PC-9 (cell line): ENCODE data around the gene CAMKMT. TPM values are rescaled to one million over a fixed set of nuclear protein-coding genes. Genes with fewer than 3 reads are reported as not detected.

ENCODE experiments used
- BruUV-seq: library from RNA; stranded (reverse); fragments of 400-500 nt; replicated peaks from 2 replicates; lab custom pipeline; 2021; lab: Mats Ljungman, UMichigan
- CTCF ChIA-PET: fragments of 300-600 bp; sonication (Branson Sonifier 250); formaldehyde crosslinking; loops from one replicate; lab custom pipeline; 2022; ENCODE audit warnings: antibody characterized with exemption; lab: Charles Lee
- POLR2A ChIA-PET: fragments of 300-600 bp; sonication (Branson Sonifier 250); formaldehyde crosslinking; loops from one replicate; lab custom pipeline; 2022; ENCODE audit warnings: antibody characterized with exemption; ENCODE audit not compliant: unreplicated experiment; lab: Charles Lee
- DNase-seq, 2 experiments: peaks; one replicate each; pipeline versions ENCODE4 v3.0.0 to v3.0.0-alpha.2; 2015 to 2022; ENCODE audit warnings: mixed read lengths in 1 of 2
- H2AFZ ChIP-seq: fragments of 200-600 bp; sonication (generic); 2 replicates; pipeline ENCODE4 v1.8.1; 2017; ENCODE audit warnings: antibody characterized with exemption
- H3F3A ChIP-seq: fragments of 200-600 bp; sonication (generic); 2 replicates; pipeline ENCODE4 v1.8.1; 2017; ENCODE audit warnings: antibody characterized with exemption, mild to moderate bottlenecking, low read depth; ENCODE audit not compliant: insufficient read depth
- H3K27ac ChIP-seq: fragments of 200-600 bp; sonication (generic); 2 replicates; pipeline ENCODE4 v1.6.1; 2016; ENCODE audit warnings: mixed run types
- H3K27me3 ChIP-seq: fragments of 200-600 bp; sonication (generic); 2 replicates; pipeline ENCODE4 v1.6.1; 2016; ENCODE audit warnings: low read depth, mixed run types; ENCODE audit not compliant: insufficient read depth
- H3K36me3 ChIP-seq: fragments of 200-600 bp; sonication (generic); 2 replicates; pipeline ENCODE4 v1.6.1; 2016; ENCODE audit warnings: low read depth, mixed run types
- H3K4me1 ChIP-seq: fragments of 200-600 bp; sonication (generic); replicated peaks from 2 replicates; pipeline ENCODE4 v1.6.1; 2016; ENCODE audit warnings: mixed run types; ENCODE audit not compliant: insufficient read depth
- H3K4me2 ChIP-seq: fragments of 200-600 bp; sonication (generic); 2 replicates; pipeline ENCODE4 v1.6.1; 2017; ENCODE audit warnings: mixed run types
- H3K4me3 ChIP-seq: fragments of 200-600 bp; sonication (generic); 2 replicates; pipeline ENCODE4 v1.6.1; 2016; ENCODE audit warnings: mixed run types
- H3K79me2 ChIP-seq: fragments of 200-600 bp; sonication (generic); 2 replicates; pipeline ENCODE4 v1.6.1; 2017; ENCODE audit warnings: low read depth, mixed run types
- H3K9me2 ChIP-seq: fragments of 200-600 bp; sonication (generic); 2 replicates; pipeline ENCODE4 v1.8.1; 2017; ENCODE audit warnings: mild to moderate bottlenecking; ENCODE audit not compliant: insufficient read depth
- H3K9me3 ChIP-seq: fragments of 200-600 bp; sonication (generic); 2 replicates; pipeline ENCODE4 v1.8.1; 2016; ENCODE audit warnings: low read depth; ENCODE audit not compliant: insufficient read depth
- H4K20me1 ChIP-seq: fragments of 200-600 bp; sonication (generic); 2 replicates; pipeline ENCODE4 v1.8.1; 2017; ENCODE audit not compliant: insufficient read depth
- EZH2 ChIP-seq: fragments of 200-600 bp; sonication (generic); IDR thresholded peaks from 2 replicates; pipeline ENCODE4 v1.8.0; 2017; ENCODE audit warnings: antibody characterized with exemption, low read depth
- intact Hi-C: fragments of 100-400 bp; cut with micrococcal nuclease; formaldehyde crosslinking; loops from one replicate; pipeline ENCODE4 v1.10.0; 2022; ENCODE audit not compliant: unreplicated experiment
- total RNA-seq: library from RNA; stranded (reverse); gene quantifications from 2 replicates; pipeline ENCODE4 v1.2.3, GENCODE V29; 2021
- TF ChIP-seq, protein P1 (sequence below): fragments of 200-600 bp; sonication (generic); conservative IDR thresholded peaks from 2 replicates; pipeline ENCODE4 v1.6.1; 2017; ENCODE audit warnings: mixed run types, antibody characterized with exemption, mild to moderate bottlenecking, moderate library complexity

The CAMKMT gene
- total RNA-seq, 1 experiment from 2014 or later, result 17.9 TPM

DNA sequence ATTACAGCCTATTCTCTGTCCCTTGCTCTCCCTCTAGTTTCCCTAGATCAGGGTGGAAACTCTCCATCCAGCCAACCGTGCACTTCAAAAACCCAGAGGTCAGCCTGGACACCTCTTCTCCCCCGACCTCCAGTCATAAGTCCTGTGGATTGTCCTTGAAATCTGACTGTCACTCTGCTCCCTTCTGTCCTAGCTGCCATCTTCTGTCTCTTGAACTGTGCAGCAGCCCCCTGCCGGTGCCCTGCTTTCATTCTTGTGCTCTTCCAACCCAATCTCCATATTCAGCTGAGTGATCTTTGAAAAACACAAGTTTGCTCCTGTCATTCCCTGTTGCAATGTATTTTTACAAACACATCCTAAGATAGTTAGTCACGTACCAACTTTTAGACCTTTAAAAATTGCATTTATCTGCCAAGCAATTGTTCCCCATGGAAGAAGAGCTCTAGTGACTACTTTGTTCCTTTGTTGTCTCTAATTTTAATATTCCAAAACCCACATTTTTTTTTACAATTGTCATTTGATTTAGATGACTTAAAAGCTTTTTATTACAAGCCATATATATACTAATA lies 254.3 kb downstream of the CAMKMT start:
- Histone ChIP-seq H3K4me1 (0 out of 2 replicates have a peak, but pooled peaks cover 5% of the 10 kb centered on the region), H3K27ac (no peak overlapping the region), H3K9me3 (no peaks in the 10 kb centered on the region; the same call in 1 of the 2 replicates), H3F3A (no peaks in the 10 kb centered on the region), H3K36me3 (no peaks in the 10 kb centered on the region), H3K4me2 (no peak overlapping the region), H3K9me2 (no peaks in the 10 kb centered on the region), H3K4me3 (no peak overlapping the region), H3K79me2 (no peaks in the 10 kb centered on the region), H2AFZ (no peak overlapping the region), H3K27me3 (no peaks in the 10 kb centered on the region), H4K20me1 (no peaks in the 10 kb centered on the region)
- ChIA-PET POLR2A (no interaction called here), CTCF (no interaction called here)
- intact Hi-C loops, result no loop called here
- BruUV-seq, result no TSS peak
- TF ChIP-seq EZH2, result no peak
- TF ChIP-seq, protein P1, sequence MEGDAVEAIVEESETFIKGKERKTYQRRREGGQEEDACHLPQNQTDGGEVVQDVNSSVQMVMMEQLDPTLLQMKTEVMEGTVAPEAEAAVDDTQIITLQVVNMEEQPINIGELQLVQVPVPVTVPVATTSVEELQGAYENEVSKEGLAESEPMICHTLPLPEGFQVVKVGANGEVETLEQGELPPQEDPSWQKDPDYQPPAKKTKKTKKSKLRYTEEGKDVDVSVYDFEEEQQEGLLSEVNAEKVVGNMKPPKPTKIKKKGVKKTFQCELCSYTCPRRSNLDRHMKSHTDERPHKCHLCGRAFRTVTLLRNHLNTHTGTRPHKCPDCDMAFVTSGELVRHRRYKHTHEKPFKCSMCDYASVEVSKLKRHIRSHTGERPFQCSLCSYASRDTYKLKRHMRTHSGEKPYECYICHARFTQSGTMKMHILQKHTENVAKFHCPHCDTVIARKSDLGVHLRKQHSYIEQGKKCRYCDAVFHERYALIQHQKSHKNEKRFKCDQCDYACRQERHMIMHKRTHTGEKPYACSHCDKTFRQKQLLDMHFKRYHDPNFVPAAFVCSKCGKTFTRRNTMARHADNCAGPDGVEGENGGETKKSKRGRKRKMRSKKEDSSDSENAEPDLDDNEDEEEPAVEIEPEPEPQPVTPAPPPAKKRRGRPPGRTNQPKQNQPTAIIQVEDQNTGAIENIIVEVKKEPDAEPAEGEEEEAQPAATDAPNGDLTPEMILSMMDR, result no peak
- no peak for DNase-seq

DNA sequence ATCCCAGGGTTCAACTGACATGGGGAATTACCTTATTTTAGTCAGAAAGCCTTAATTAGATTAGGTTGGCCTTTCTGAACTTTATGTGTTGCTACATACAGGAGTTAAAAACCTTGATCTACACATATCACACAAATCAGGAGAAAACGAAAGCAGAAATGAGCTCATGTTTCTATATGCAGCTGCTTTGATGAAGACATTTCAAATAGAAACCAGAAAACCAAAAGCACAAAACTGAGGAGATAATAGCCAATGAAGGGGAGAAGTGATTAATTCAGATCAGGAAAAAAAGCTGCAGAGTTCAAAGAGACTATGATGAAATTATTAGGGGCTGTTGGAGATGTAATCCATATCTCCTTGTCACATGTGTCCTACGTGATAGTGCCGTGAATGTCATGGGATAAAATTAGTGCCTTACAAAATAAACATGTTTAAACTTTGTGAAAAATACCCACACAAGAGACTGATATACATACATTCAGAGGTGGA lies 255.0 kb downstream of the CAMKMT start:
- no TSS peak for BruUV-seq

GRCh38 chr2:44618251-44619023 lies 256.7 kb downstream of the CAMKMT start:
- POLR2A ChIA-PET, result no interaction called here
- Histone ChIP-seq H3K4me2 (no peak overlapping the region), H4K20me1 (no peaks in the 10 kb centered on the region), H2AFZ (no peak overlapping the region), H3K4me3 (no peak overlapping the region), H3K9me3 (no peaks in the 10 kb centered on the region; the same call in 1 of the 2 replicates), H3F3A (no peaks in the 10 kb centered on the region), H3K79me2 (no peaks in the 10 kb centered on the region), H3K9me2 (no peaks in the 10 kb centered on the region), H3K4me1 (0 out of 2 replicates have a peak, but pooled peaks cover 5% of the 10 kb centered on the region), H3K27me3 (no peaks in the 10 kb centered on the region), H3K36me3 (no peaks in the 10 kb centered on the region), H3K27ac (no peak overlapping the region)
- no peak for DNase-seq
- no TSS peak for BruUV-seq
- TF ChIP-seq EZH2, result no peak
- TF ChIP-seq, protein P1, result no peak
- intact Hi-C loops, result no loop called here
- CTCF ChIA-PET, result interaction anchor here (0.6 kb wide), 1 partner anchor 92 kb away, joined by 4 read pairs; no protein-coding TSS in a partner anchor

More for the DNA sequence above, 255.0 kb downstream of the CAMKMT start:
- Histone ChIP-seq H3K79me2 (no peaks in the 10 kb centered on the region), H3K27ac (no peak overlapping the region), H3K9me2 (no peaks in the 10 kb centered on the region), H2AFZ (no peak overlapping the region), H3K4me1 (0 out of 2 replicates have a peak, but pooled peaks cover 5% of the 10 kb centered on the region), H3K27me3 (no peaks in the 10 kb centered on the region), H3K4me2 (no peak overlapping the region), H4K20me1 (no peaks in the 10 kb centered on the region), H3K9me3 (no peaks in the 10 kb centered on the region; the same call in 1 of the 2 replicates), H3K4me3 (no peak overlapping the region), H3K36me3 (no peaks in the 10 kb centered on the region), H3F3A (no peaks in the 10 kb centered on the region)
- TF ChIP-seq, protein P1, result no peak
- no peak for TF ChIP-seq EZH2
- CTCF ChIA-PET, result no interaction called here
- DNase-seq, result no peak
- intact Hi-C loops, result no loop called here
- POLR2A ChIA-PET, result no interaction called here
